ENCODE measurements around the gene LMAN2. TPM values are rescaled to one million over a fixed set of nuclear protein-coding genes. Genes with fewer than 3 reads are reported as not detected.

The LMAN2 gene
- total and polyA plus RNA-seq, 3 donors from 2014 or later = 254 to 355 (median 355) TPM

- no peaks in the 10 kb centered on the region for H3K9me3 ChIP-seq
- no peak for DNase-seq
- no peak for TF ChIP-seq POLR2A (IDR thresholded peaks at IDR 0.05)
- TF ChIP-seq, protein P1, sequence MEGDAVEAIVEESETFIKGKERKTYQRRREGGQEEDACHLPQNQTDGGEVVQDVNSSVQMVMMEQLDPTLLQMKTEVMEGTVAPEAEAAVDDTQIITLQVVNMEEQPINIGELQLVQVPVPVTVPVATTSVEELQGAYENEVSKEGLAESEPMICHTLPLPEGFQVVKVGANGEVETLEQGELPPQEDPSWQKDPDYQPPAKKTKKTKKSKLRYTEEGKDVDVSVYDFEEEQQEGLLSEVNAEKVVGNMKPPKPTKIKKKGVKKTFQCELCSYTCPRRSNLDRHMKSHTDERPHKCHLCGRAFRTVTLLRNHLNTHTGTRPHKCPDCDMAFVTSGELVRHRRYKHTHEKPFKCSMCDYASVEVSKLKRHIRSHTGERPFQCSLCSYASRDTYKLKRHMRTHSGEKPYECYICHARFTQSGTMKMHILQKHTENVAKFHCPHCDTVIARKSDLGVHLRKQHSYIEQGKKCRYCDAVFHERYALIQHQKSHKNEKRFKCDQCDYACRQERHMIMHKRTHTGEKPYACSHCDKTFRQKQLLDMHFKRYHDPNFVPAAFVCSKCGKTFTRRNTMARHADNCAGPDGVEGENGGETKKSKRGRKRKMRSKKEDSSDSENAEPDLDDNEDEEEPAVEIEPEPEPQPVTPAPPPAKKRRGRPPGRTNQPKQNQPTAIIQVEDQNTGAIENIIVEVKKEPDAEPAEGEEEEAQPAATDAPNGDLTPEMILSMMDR (IDR thresholded peaks at IDR 0.05) = no peak
- intact Hi-C loops (cut with DNase I; ENCODE audit: low total_unique reads) = no loop called here
- H3K4me1 ChIP-seq = peaks cover 8% of the 10 kb centered on the region
- H3K27me3 ChIP-seq = no peaks in the 10 kb centered on the region
- 59 to 68% methylated on average over 6 of the region's 6 CpGs for WGBS, 2 donors
- H3K27ac ChIP-seq = no peak overlapping the region
- no peak overlapping the region for H3K4me3 ChIP-seq
- no peaks in the 10 kb centered on the region for H3K36me3 ChIP-seq (ENCODE audit: low read depth, missing control alignments)
These were observed 22.3 kb upstream of the LMAN2 start for GRCh38 chr5:177373806-177374205.

DNA sequence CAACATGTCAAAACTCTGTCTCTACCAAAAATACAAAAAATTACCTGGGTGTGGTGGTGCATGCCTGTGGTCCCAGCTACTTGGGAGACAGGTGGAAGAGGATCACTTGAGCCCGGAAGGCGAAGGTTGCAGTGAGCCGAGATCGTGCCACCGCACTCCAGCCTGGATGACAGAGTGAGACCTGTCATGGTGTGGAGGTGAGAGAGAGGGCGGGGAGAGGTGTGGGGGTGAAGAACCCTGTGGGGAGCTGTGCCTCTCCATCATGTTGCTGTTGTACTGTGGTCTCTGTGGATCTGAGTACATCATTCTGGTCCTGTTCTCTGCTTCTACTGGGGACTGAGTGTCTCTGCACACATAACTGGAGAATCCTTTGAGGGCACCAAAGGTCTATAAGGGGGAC, 21.4 kb upstream of the LMAN2 start:
- Histone ChIP-seq H3K9me3 (no peaks in the 10 kb centered on the region), H3K27me3 (no peaks in the 10 kb centered on the region), H3K36me3 (ENCODE audit: low read depth, missing control alignments) (no peaks in the 10 kb centered on the region), H3K4me3 (no peak overlapping the region), H3K4me1 (peaks cover 8% of the 10 kb centered on the region), H3K27ac (no peak overlapping the region)
- 82 to 99% methylated on average over 6 of the region's 6 CpGs for WGBS, 2 donors
- TF ChIP-seq, protein P1 (IDR thresholded peaks at IDR 0.05) = no peak
- TF ChIP-seq POLR2A (IDR thresholded peaks at IDR 0.05) = no peak
- intact Hi-C loops (cut with DNase I; ENCODE audit: low total_unique reads) = no loop called here
- no peak for DNase-seq

- H3K36me3 ChIP-seq (ENCODE audit: low read depth, missing control alignments) = no peaks in the 10 kb centered on the region
- WGBS, 2 donors = 91 to 92% methylated on average over 4 to 11 of the region's 12 CpGs
- DNase-seq = no peak
- no peaks in the 10 kb centered on the region for H3K27me3 ChIP-seq
- no peak overlapping the region for H3K27ac ChIP-seq
- intact Hi-C loops (cut with DNase I; ENCODE audit: low total_unique reads) = no loop called here
- H3K4me3 ChIP-seq = no peak overlapping the region
- H3K4me1 ChIP-seq = peaks cover 14% of the 10 kb centered on the region
- no peaks in the 10 kb centered on the region for H3K9me3 ChIP-seq
- TF ChIP-seq POLR2A (IDR thresholded peaks at IDR 0.05) = no peak
- TF ChIP-seq, protein P1 (IDR thresholded peaks at IDR 0.05) = no peak
These were observed 20.8 kb upstream of the LMAN2 start for GRCh38 chr5:177372034-177372896.

GRCh38 chr5:177371120-177372033, 19.9 kb upstream of the LMAN2 start:
- TF ChIP-seq, protein P1 (IDR thresholded peaks at IDR 0.05) = no peak
- TF ChIP-seq POLR2A (IDR thresholded peaks at IDR 0.05) = no peak
- Histone ChIP-seq H3K27ac (no peak overlapping the region), H3K4me1 (peaks cover 19% of the 10 kb centered on the region), H3K36me3 (ENCODE audit: low read depth, missing control alignments) (no peaks in the 10 kb centered on the region), H3K4me3 (no peak overlapping the region), H3K9me3 (no peaks in the 10 kb centered on the region), H3K27me3 (no peaks in the 10 kb centered on the region)
- WGBS, 2 donors = 69 to 85% methylated on average over 13 to 21 of the region's 26 CpGs
- intact Hi-C loops (cut with DNase I; ENCODE audit: low total_unique reads) = no loop called here
- DNase-seq = no peak
